NCI-H2171 (cell line): ENCODE measurements around the gene TMEM209.
"Not testable (repeated sequence)": the region's sequence is repeated elsewhere in the genome, so short reads cannot be mapped to it uniquely, and the experiment has no call there.

ENCODE experiments used
- DNase-seq: peaks from one replicate; lab custom pipeline; 2025; lab: John Stamatoyannopoulos, UW

The TMEM209 gene

DNA sequence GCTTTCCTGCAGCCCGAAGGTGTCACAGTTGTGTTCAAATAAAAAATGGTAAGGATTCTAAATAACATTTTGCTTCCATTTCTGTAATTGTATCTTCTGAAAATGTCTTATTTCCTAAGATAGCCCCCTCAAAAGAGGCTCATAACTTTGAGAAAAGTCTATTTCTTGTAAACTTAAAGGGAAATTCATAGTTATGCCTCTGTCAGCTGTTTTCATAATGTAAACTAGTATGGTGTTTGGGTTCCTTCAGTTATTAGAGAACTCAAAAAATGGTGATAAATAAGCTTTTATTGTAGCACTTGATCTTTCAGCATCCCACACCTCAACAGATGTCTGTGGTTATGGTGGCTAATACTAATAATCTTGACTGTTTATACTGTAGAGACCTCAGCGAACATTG is 77.8 kb downstream of the TMEM209 start:
- no peak for DNase-seq

DNA sequence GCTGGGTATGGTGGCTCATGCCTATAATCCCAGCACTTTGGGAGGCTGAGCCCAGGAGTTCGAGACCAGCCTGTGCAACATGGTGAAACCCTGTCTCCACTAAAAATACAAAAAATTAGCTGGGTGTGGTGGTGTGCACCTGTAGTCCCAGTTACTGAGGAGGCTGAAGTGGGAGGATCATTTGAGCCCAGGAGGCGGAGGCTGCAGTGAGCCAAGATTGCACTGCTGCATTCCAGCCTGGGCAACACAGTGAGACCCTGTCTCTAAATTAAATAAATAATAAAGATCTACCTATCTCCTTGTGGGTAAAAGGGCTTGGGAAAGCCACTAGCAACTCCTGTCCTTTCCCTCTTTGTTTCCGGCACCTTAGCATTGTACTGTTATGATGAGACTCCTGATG is 78.4 kb downstream of the TMEM209 start:
- DNase-seq: not testable (repeated sequence)

GRCh38 chr7:130124711-130125110 is 80.5 kb downstream of the TMEM209 start:
- DNase-seq: no peak

DNA sequence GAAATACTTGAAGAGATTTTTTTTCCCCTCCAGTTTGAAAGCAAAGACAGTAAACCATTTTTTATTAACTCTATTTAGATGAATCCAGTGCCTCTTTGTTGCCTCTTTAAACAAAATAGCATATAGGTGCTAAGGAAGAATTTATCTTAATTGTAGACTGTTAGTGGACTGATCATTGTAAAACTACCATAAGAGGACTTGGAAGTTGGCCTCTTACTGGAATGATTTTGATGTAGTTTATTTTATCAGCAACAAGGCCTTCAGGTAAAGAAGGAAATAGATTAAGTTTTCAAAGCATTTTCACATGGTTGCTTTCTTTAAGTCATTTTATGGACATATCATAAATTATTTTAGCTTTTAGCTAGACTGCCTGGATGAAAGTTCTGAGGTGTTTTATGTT is 81.7 kb downstream of the TMEM209 start:
- no peak for DNase-seq

- no peak for DNase-seq
Measured at GRCh38 chr7:130118801-130119200, 86.4 kb downstream of the TMEM209 start.

DNA sequence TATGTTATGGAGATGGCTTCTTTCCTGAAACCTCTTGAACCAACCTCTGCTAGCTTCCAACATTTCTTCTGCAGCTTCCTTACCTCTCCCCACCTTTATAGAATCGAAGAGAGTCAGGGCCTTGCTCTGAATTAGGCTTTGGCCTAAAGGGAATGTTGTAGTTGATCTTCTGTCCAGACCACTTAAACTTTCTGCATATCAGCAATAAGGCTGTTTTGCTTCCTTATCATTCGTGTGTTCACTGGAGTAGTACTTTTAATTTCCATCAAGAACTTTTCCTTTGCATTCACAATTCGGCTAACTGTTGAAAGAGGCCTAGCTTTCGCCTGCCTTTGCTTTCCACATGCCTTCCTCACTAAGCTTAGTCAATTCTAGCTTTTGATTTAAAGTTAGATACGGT is 86.9 kb downstream of the TMEM209 start:
- no peak for DNase-seq

- no peak for DNase-seq
Measured at GRCh38 chr7:130114776-130115175, 90.4 kb downstream of the TMEM209 start.
